ENCODE data around the gene GALNT2. TPM values are rescaled to one million over a fixed set of nuclear protein-coding genes. Genes with fewer than 3 reads are reported as not detected.

The GALNT2 gene
- total RNA-seq, 1 donor from 2014 or later: 41.3 TPM

- intact Hi-C loops (cut with micrococcal nuclease): no loop called here
Observed at GRCh38 chr1:230328342-230329015, 261.4 kb downstream of the GALNT2 start.

GRCh38 chr1:230330157-230330556 is 263.1 kb downstream of the GALNT2 start:
- intact Hi-C loops (cut with micrococcal nuclease): no loop called here
